DND-41 (cell line): Measurements from ENCODE around the gene ARL4D.

ENCODE experiments used
- ATAC-seq: fragments of 200-7000 bp; cut with Tn5 transposase; 3 replicates; pipeline ENCODE4 v1.9.1; 2021; ENCODE audit warnings: low read depth; ENCODE audit not compliant: insufficient read depth
- DNase-seq: peaks from one replicate; pipeline ENCODE4 v3.0.0-alpha.2; 2020
- H2AFZ ChIP-seq: 2 replicates; pipeline ENCODE4 v1.6.0; 2012; ENCODE audit warnings: low read depth, low read length
- H3K27ac ChIP-seq: 2 replicates; pipeline ENCODE4 v1.5.1; 2012; ENCODE audit warnings: low read length, inconsistent platforms
- H3K27me3 ChIP-seq: fragments of 200-600 bp; sonication (generic); 2 replicates; pipeline ENCODE4 v1.6.0; 2012; ENCODE audit warnings: low read length, mild to moderate bottlenecking, inconsistent platforms; ENCODE audit not compliant: insufficient read depth, poor library complexity
- H3K36me3 ChIP-seq: 2 replicates; pipeline ENCODE4 v1.5.1; 2012; ENCODE audit warnings: low read length, inconsistent platforms; ENCODE audit not compliant: insufficient read depth
- H3K4me1 ChIP-seq: 2 replicates; pipeline ENCODE4 v1.5.1; 2012; ENCODE audit warnings: mild to moderate bottlenecking, low read length; ENCODE audit not compliant: insufficient read depth
- H3K4me2 ChIP-seq: 2 replicates; pipeline ENCODE4 v1.6.0; 2012; ENCODE audit warnings: mild to moderate bottlenecking, moderate library complexity, low read length, inconsistent platforms; ENCODE audit not compliant: insufficient read depth
- H3K4me3 ChIP-seq, 2 experiments: fragments of 200-600 bp in 1 of 2; shearing (Covaris generic) in 1 of 2; 2 replicates each; pipeline ENCODE4 v1.5.1; 2012 to 2016; ENCODE audit warnings: inconsistent platforms in 2 of 2, low read length in 2 of 2, mild to moderate bottlenecking in 2 of 2, low read depth in 1 of 2, moderate library complexity in 1 of 2
- H3K79me2 ChIP-seq: 2 replicates; pipeline ENCODE4 v1.6.0; 2012; ENCODE audit warnings: low read length, inconsistent platforms; ENCODE audit not compliant: insufficient read depth
- H3K9ac ChIP-seq: 2 replicates; pipeline ENCODE4 v1.6.0; 2012; ENCODE audit warnings: low read depth, mild to moderate bottlenecking, inconsistent platforms, low read length, moderate library complexity
- H3K9me3 ChIP-seq: 2 replicates; pipeline ENCODE4 v1.5.1; 2012; ENCODE audit warnings: low read length, moderate library complexity, mild to moderate bottlenecking, inconsistent platforms; ENCODE audit not compliant: insufficient read depth, severe bottlenecking
- H4K20me1 ChIP-seq: 2 replicates; pipeline ENCODE4 v1.6.0; 2012; ENCODE audit warnings: low read length; ENCODE audit not compliant: insufficient read depth
- EZH2 ChIP-seq: IDR thresholded peaks from 3 replicates; pipeline ENCODE4 v1.6.1; 2012; ENCODE audit warnings: borderline replicate concordance, low read depth, mild to moderate bottlenecking, moderate library complexity, low read length, inconsistent platforms; ENCODE audit not compliant: severe bottlenecking
- TF ChIP-seq, protein P1 (sequence below): IDR thresholded peaks from 2 replicates; pipeline ENCODE4 v1.5.1; 2012; ENCODE audit warnings: borderline replicate concordance, low read length, moderate library complexity, mild to moderate bottlenecking; ENCODE audit not compliant: poor library complexity, severe bottlenecking; ENCODE audit errors: extremely low read depth

ARL4D gene

DNA sequence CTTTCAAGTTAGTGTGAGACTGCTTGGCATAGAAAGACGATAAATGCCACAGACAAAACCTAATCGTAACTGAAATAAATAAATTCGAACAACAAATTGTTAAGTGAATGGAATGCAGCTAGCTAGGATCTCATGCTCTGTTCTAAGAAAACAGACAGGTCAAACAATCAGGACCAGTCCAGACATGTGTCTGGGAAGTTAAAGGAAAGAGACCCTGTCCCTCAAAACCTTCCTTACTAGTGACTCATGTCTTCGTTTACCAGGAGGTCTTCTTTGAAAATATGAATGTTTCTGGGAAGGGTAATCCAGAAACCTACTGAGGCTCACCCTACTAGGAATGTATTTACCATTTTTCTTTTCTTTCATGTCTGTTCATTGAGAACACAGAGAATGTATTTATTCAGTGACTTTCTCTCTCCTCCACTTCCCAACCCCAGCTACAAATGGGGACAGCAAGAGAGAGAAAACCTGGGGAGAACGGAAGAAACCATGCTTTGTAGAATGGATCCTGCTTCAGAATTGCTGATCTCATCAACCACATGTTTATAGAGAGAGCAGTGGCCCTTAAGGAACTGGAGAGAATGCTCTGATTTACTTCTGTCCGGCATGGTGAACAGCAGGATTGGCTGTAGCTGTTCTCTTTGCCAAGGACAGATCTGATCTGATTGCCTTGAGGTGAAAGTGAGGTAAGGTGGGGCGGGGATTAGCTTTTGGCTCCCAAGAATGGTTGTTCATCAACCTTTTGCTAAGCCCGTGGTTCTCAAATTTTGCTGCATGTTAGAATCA is 45.6 kb downstream of the ARL4D start:
- Histone ChIP-seq H3K4me1 (no peaks in the 10 kb centered on the region), H3K79me2 (no peaks in the 10 kb centered on the region), H3K9me3 (no peaks in the 10 kb centered on the region), H3K27me3 (peaks cover 9% of the 10 kb centered on the region), H4K20me1 (no peaks in the 10 kb centered on the region), H3K36me3 (no peaks in the 10 kb centered on the region), H3K27ac (no peak overlapping the region), H3K9ac (no peak overlapping the region), H3K4me3 (no peak overlapping the region), H2AFZ (no peak overlapping the region), H3K4me2 (no peak overlapping the region)
- TF ChIP-seq, protein P1, sequence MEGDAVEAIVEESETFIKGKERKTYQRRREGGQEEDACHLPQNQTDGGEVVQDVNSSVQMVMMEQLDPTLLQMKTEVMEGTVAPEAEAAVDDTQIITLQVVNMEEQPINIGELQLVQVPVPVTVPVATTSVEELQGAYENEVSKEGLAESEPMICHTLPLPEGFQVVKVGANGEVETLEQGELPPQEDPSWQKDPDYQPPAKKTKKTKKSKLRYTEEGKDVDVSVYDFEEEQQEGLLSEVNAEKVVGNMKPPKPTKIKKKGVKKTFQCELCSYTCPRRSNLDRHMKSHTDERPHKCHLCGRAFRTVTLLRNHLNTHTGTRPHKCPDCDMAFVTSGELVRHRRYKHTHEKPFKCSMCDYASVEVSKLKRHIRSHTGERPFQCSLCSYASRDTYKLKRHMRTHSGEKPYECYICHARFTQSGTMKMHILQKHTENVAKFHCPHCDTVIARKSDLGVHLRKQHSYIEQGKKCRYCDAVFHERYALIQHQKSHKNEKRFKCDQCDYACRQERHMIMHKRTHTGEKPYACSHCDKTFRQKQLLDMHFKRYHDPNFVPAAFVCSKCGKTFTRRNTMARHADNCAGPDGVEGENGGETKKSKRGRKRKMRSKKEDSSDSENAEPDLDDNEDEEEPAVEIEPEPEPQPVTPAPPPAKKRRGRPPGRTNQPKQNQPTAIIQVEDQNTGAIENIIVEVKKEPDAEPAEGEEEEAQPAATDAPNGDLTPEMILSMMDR: no peak
- TF ChIP-seq EZH2: no peak
- no peak for DNase-seq
- no peak for ATAC-seq

DNA sequence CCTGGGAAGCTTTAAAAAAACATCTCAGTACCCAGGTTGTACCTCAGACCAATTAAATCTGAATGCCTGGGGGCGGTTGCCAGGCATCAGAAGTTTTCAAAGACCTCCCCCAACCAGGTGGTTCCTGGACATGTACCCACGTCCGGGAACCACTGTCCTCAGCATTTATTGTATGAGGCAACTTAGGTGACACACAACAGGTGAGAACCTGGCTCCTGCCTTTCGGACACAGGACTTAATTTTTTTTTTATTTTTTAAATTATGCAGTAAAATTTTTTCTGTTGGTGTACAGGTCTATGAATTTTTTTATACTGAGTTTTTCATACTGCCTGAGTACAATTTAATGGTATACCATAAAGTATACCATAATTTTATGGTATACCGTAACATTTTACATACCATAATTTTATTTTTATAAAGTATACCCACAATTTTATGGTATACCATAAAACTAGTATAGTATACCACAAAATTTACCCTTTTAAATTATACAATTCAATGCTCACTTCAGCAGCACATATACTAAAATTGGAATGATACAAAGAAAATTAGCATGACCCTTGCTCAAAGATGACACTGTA is 46.3 kb downstream of the ARL4D start:
- ATAC-seq (no peak), DNase-seq (no peak)
- Histone ChIP-seq H2AFZ (no peak overlapping the region), H3K9me3 (no peaks in the 10 kb centered on the region), H3K36me3 (no peaks in the 10 kb centered on the region), H4K20me1 (no peaks in the 10 kb centered on the region), H3K27me3 (peaks cover 10% of the 10 kb centered on the region), H3K4me2 (no peak overlapping the region), H3K4me1 (no peaks in the 10 kb centered on the region), H3K79me2 (no peaks in the 10 kb centered on the region), H3K27ac (no peak overlapping the region), H3K9ac (no peak overlapping the region), H3K4me3 (no peak overlapping the region)
- TF ChIP-seq EZH2: no peak
- TF ChIP-seq, protein P1: no peak

DNA sequence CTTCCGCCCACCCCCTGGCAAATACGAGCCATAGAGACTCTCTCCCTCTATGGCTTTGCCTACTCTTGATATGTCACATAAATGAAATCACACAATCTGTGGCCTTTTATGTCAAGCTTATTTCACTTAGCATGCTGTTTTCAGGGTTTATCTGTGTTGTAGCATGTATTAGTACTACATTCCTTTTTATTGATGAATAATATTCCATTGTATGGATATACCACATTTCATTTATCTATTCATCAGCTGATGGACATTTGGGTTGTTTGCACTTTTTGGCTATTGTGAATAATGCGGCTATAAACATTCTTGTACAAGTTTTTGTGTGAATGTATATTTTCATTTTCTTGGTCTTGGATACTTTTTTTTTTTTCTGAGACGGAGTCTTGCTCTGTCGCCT is 48.0 kb downstream of the ARL4D start:
- DNase-seq (no peak), ATAC-seq (no peak)
- Histone ChIP-seq H2AFZ (no peak overlapping the region), H3K27me3 (peaks cover 10% of the 10 kb centered on the region), H3K9ac (no peak overlapping the region), H3K9me3 (no peaks in the 10 kb centered on the region), H3K4me2 (no peak overlapping the region), H3K79me2 (no peaks in the 10 kb centered on the region), H3K27ac (no peak overlapping the region), H4K20me1 (no peaks in the 10 kb centered on the region), H3K4me1 (no peaks in the 10 kb centered on the region), H3K4me3 (no peak overlapping the region), H3K36me3 (no peaks in the 10 kb centered on the region)
- TF ChIP-seq, protein P1: no peak
- TF ChIP-seq EZH2: no peak
